Astrocyte (in vitro differentiated cells and primary cell): ENCODE data around the gene ERC1.

Source experiments
- CTCF ChIP-seq: IDR thresholded peaks from 2 replicates; pipeline ENCODE4 v1.5.1; 2011; ENCODE audit warnings: low read depth, mild to moderate bottlenecking, inconsistent platforms, low read length, moderate library complexity; ENCODE audit not compliant: insufficient read depth
- EZH2 ChIP-seq: IDR thresholded peaks from 2 replicates; pipeline ENCODE4 v1.6.1; 2012; ENCODE audit warnings: mild to moderate bottlenecking, low read length, inconsistent platforms; ENCODE audit not compliant: insufficient read depth

GRCh38 chr12:1469070-1469469, 478.0 kb downstream of the ERC1 start:
- no peak for TF ChIP-seq CTCF
- TF ChIP-seq EZH2 = no peak
